Esophagus squamous epithelium (tissue), 5 donors: ENCODE data around the gene ELFN2. TPM values are rescaled to one million over a fixed set of nuclear protein-coding genes. Genes with fewer than 3 reads are reported as not detected.
"Not testable (repeated sequence)": the region's sequence is repeated elsewhere in the genome, so short reads cannot be mapped to it uniquely, and the experiment has no call there.

Experiments
- DNase-seq: peaks from one replicate; lab custom pipeline; 2025; lab: John Stamatoyannopoulos, UW
- H3K27ac ChIP-seq, 4 donors: fragments of 200-600 bp; sonication (generic); one replicate each; pipeline ENCODE4 v1.5.1; 2016 to 2019; ENCODE audit warnings: mild to moderate bottlenecking in 1 of 4
- H3K27me3 ChIP-seq, 4 donors: fragments of 200-600 bp; sonication (generic); 1 replicate in 3 of 4; 2 replicates in 1 of 4; pipeline versions ENCODE4 v1.5.1 to v1.6.0; 2017 to 2021; ENCODE audit warnings: antibody characterized with exemption in 1 of 4
- H3K36me3 ChIP-seq, 3 donors: fragments of 200-600 bp; sonication (generic); one replicate each; pipeline ENCODE4 v1.5.1; 2016 to 2019
- H3K4me1 ChIP-seq, 3 donors: fragments of 200-600 bp; sonication (generic); one replicate each; pipeline ENCODE4 v1.5.1; 2017 to 2019
- H3K4me3 ChIP-seq, 4 donors: fragments of 200-600 bp; sonication (generic); 1 replicate in 3 of 4; 2 replicates in 1 of 4; pipeline ENCODE4 v1.5.1; 2016 to 2019; ENCODE audit warnings: mild to moderate bottlenecking in 2 of 4, moderate library complexity in 1 of 4
- H3K9me3 ChIP-seq, 3 donors: fragments of 200-600 bp; sonication (generic); one replicate each; pipeline ENCODE4 v1.5.1; 2016 to 2019
- POLR2A ChIP-seq, 4 donors: fragments of 450-650 bp; IDR thresholded peaks; one replicate each; pipeline ENCODE4 v1.6.1; 2017; ENCODE audit warnings: antibody characterized with exemption in 4 of 4, mild to moderate bottlenecking in 4 of 4, moderate library complexity in 3 of 4
- WGBS, 2 donors: methylation state at CpG; one replicate each; pipeline ENCODE4 v1.1.5; 2018; 5-methylcytosine and 5-hydroxymethylcytosine counted together
- intact Hi-C: fragments of 100-400 bp; cut with DNase I; formaldehyde crosslinking; loops from one replicate; pipeline ENCODE4 v1.15.0; 2022
- total RNA-seq, 4 donors: library from RNA; depleted of rRNA; stranded (reverse); fragments of >200 nt; gene quantifications; one replicate each; pipeline ENCODE4 v1.1.0, GENCODE V29; 2016
- TF ChIP-seq, protein P1 (sequence below), 6 experiments: fragments of 450-650 bp in 4 of 6; fragments of 200-600 bp in 2 of 6; sonication (generic) in 2 of 6; IDR thresholded peaks; one replicate each; pipeline ENCODE4 v1.5.1; 2016 to 2019; ENCODE audit warnings: antibody characterized with exemption in 6 of 6, mild to moderate bottlenecking in 4 of 6, moderate library complexity in 4 of 6
- donor health status: DM: yes; HTN: yes; CAD: no.

ELFN2 gene
- total RNA-seq, 4 donors from 2014 or later = not detected

- H3K27me3 ChIP-seq = peaks cover 0 to 71% (median 0%) of the 10 kb centered on the region in 4 donors
- 30 to 49% methylated on average over 11 to 16 of the region's 26 CpGs for WGBS, 2 donors
- intact Hi-C loops = no loop called here
- no peaks in the 10 kb centered on the region for H3K36me3 ChIP-seq
- TF ChIP-seq, protein P1, sequence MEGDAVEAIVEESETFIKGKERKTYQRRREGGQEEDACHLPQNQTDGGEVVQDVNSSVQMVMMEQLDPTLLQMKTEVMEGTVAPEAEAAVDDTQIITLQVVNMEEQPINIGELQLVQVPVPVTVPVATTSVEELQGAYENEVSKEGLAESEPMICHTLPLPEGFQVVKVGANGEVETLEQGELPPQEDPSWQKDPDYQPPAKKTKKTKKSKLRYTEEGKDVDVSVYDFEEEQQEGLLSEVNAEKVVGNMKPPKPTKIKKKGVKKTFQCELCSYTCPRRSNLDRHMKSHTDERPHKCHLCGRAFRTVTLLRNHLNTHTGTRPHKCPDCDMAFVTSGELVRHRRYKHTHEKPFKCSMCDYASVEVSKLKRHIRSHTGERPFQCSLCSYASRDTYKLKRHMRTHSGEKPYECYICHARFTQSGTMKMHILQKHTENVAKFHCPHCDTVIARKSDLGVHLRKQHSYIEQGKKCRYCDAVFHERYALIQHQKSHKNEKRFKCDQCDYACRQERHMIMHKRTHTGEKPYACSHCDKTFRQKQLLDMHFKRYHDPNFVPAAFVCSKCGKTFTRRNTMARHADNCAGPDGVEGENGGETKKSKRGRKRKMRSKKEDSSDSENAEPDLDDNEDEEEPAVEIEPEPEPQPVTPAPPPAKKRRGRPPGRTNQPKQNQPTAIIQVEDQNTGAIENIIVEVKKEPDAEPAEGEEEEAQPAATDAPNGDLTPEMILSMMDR (IDR thresholded peaks at IDR 0.05) = no peak
- TF ChIP-seq POLR2A (IDR thresholded peaks at IDR 0.05) = no peak
- peaks cover 0 to 7% (median 0%) of the 10 kb centered on the region in 3 donors for H3K4me1 ChIP-seq
- no peak overlapping the region for H3K27ac ChIP-seq
- no peaks in the 10 kb centered on the region for H3K9me3 ChIP-seq
- H3K4me3 ChIP-seq = no peak overlapping the region
- DNase-seq = no peak
Measured at GRCh38 chr22:37403267-37403960, 23.9 kb downstream of the ELFN2 start.

- Histone ChIP-seq H3K36me3 (no peaks in the 10 kb centered on the region), H3K4me3 (no peak overlapping the region), H3K9me3 (no peaks in the 10 kb centered on the region), H3K27me3 (peaks cover 0 to 70% (median 0%) of the 10 kb centered on the region in 4 donors), H3K4me1 (peaks cover 0 to 7% (median 0%) of the 10 kb centered on the region in 3 donors), H3K27ac (no peak overlapping the region)
- TF ChIP-seq, protein P1 (IDR thresholded peaks at IDR 0.05) = no peak
- no peak for TF ChIP-seq POLR2A (IDR thresholded peaks at IDR 0.05)
- 42 to 61% methylated on average over 5 to 10 of the region's 10 CpGs for WGBS, 2 donors
- no peak for DNase-seq
- intact Hi-C loops = no loop called here
Measured at GRCh38 chr22:37402184-37402506, 25.1 kb downstream of the ELFN2 start.

DNA sequence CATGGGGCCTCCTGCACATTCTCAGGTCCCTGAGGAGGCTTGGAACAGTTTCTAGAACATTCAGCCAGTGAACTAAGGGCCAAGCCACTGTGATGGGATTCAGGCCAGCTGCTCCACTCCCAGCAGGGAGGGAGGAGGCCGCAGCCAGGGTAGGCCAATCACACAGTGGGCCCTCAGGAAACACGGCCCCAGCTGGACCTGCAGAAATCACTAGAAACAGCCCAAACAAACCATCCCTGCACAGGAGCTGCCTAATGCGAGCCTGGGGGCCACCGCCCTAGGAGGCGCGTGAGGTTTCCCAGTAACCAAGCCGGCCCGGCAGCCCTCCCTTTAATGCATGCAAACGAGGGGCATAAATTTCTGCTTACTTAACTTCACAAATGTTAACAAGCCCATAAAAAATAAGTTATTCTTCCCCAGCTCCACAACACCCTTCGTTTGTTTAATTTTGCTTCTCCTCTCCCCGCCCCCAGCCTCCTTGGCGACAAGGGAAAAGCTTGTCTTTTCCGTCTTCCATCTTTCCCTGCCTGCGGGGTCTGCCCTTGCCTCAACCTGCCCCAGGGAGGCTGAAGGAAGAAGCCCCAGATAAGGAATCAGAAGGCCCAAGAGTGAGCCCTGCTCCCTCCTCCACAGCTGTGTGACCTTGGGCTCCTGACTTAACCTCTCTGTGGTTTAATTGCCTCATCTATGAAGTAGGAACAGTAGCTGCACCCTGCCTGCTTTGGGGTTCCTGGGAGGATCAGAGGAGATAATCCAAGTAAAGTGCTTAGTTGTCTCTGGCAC lies 25.7 kb downstream of the ELFN2 start:
- peaks cover 0 to 70% (median 0%) of the 10 kb centered on the region in 4 donors for H3K27me3 ChIP-seq
- TF ChIP-seq POLR2A (IDR thresholded peaks at IDR 0.05) = no peak
- TF ChIP-seq, protein P1 (IDR thresholded peaks at IDR 0.05) = no peak
- no peak overlapping the region for H3K4me3 ChIP-seq
- H3K36me3 ChIP-seq = no peaks in the 10 kb centered on the region
- peaks cover 0 to 7% (median 0%) of the 10 kb centered on the region in 3 donors for H3K4me1 ChIP-seq
- intact Hi-C loops = no loop called here
- DNase-seq = no peak
- 38 to 56% methylated on average over 12 of the region's 14 CpGs for WGBS, 2 donors
- H3K9me3 ChIP-seq = no peaks in the 10 kb centered on the region
- H3K27ac ChIP-seq = no peak overlapping the region

GRCh38 chr22:37400719-37401118 lies 26.6 kb downstream of the ELFN2 start:
- H3K4me1 ChIP-seq = peaks cover 0 to 7% (median 0%) of the 10 kb centered on the region in 3 donors
- H3K27me3 ChIP-seq = peaks cover 0 to 70% (median 0%) of the 10 kb centered on the region in 4 donors
- no peak overlapping the region for H3K27ac ChIP-seq
- intact Hi-C loops = no loop called here
- no peak for TF ChIP-seq POLR2A (IDR thresholded peaks at IDR 0.05)
- TF ChIP-seq, protein P1 (IDR thresholded peaks at IDR 0.05) = no peak
- WGBS, 2 donors = 44 to 65% methylated on average over 8 to 10 of the region's 11 CpGs
- no peak overlapping the region for H3K4me3 ChIP-seq
- no peaks in the 10 kb centered on the region for H3K9me3 ChIP-seq
- DNase-seq = no peak
- H3K36me3 ChIP-seq = no peaks in the 10 kb centered on the region

GRCh38 chr22:37399457-37399856 lies 27.8 kb downstream of the ELFN2 start:
- H3K4me3 ChIP-seq, intact Hi-C loops, H3K36me3 ChIP-seq, H3K9me3 ChIP-seq, H3K4me1 ChIP-seq, DNase-seq, H3K27ac ChIP-seq: not testable (repeated sequence)
- peaks cover 0 to 75% (median 0%) of the 10 kb centered on the region in 4 donors for H3K27me3 ChIP-seq
- 81 to 87% methylated on average over 7 of the region's 19 CpGs for WGBS, 2 donors
